Keratinocyte (primary cell): ENCODE results near the gene NUDT3.

Experiments
- CTCF ChIP-seq, 3 experiments: IDR thresholded peaks in 1 of 3; conservative IDR thresholded peaks in 1 of 3; optimal IDR thresholded peaks in 1 of 3; 2 replicates in 2 of 3; 3 replicates in 1 of 3; pipeline versions ENCODE3 to v1.5.1; 2011; ENCODE audit warnings: low read length in 3 of 3, mild to moderate bottlenecking in 3 of 3, moderate library complexity in 2 of 3, control low read depth in 1 of 3, inconsistent platforms in 1 of 3; ENCODE audit not compliant: insufficient read depth in 2 of 3; ENCODE audit errors: extremely low read depth in 1 of 3
- EZH2 ChIP-seq: IDR thresholded peaks from one replicate; pipeline ENCODE4 v1.6.1; 2012; ENCODE audit warnings: inconsistent platforms, mild to moderate bottlenecking, low read length, moderate library complexity

- TF ChIP-seq CTCF (optimal IDR thresholded peaks at IDR 0.05 in 1 of 3, IDR thresholded peaks at IDR 0.05 in 1 of 3, conservative IDR thresholded peaks at IDR 0.05 in 1 of 3; ENCODE audit: extremely low read depth in 1 of 3, insufficient read depth in 2 of 3, low read length in 3 of 3) (no peak), EZH2 (no peak)
Measured at GRCh38 chr6:34277763-34278112, 114.7 kb downstream of the NUDT3 start.
